Activated effector memory CD4-positive, alpha-beta T cell treated with anti-CD3 and anti-CD28 coated beads, Interleukin-2, amount 50 U/mL, for 16 hours (primary cell): ENCODE results near the gene METTL17.
A peak's percentile ranks its signal among the peaks of the same experiment; 100 is the strongest.
"Not testable (repeated sequence)": the region's sequence is repeated elsewhere in the genome, so short reads cannot be mapped to it uniquely, and the experiment has no call there.

Source experiments
- DNase-seq: peaks from one replicate; pipeline ENCODE4 v3.0.0-alpha.2; 2020

METTL17 gene

GRCh38 chr14:20997564-20997963 lies 7.8 kb downstream of the METTL17 start:
- DNase-seq: no peak

DNA sequence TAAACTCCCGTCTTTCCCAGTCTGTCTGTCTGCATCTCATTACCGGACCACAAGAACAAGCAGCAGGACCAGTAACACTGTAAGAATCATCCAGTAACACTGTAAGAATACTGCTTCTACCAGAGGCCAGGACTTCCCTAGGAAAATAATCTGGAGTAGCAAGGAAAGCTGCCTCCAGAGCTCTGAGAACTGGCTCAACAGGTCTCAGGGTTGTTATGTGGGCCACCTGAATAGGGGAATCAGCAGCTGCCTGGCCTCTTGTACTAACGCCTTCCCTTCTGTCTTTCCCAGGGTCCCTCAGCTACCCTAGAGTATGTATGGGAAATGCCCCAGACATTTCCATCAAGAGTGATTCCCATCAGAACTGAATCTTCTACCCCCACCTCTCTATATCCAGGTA lies 8.4 kb downstream of the METTL17 start:
- no peak for DNase-seq

GRCh38 chr14:20998674-20999366 lies 9.0 kb downstream of the METTL17 start, which contains the start of gene SLC39A2:
Gene SLC39A2, plus strand, starts transcription at chr14:20999293. Its CDS starts 154 bp downstream, at chr14:20999447.
- no peak for DNase-seq

DNA sequence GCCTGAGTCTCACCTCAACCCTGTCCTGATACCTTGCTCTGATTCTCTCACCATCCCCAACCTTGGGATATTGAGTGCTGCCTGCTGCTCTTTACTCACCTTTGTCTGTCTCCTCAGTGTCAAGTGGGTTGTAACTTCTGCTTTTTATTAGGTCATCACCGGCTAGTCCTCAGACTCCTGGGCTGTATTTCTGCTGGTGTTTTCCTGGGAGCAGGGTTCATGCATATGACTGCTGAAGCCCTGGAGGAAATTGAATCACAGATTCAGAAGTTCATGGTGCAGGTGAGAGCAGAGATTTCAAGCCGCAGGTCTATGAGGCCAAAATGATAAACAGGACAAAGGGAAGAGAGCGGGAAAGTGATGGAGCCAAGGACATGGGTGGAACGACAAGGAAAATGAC lies 9.8 kb downstream of the METTL17 start:
- no peak for DNase-seq

GRCh38 chr14:21001218-21001617 lies 11.4 kb downstream of the METTL17 start:
- no peak for DNase-seq

- DNase-seq: no peak
Observed at GRCh38 chr14:21003788-21004346, 14.1 kb downstream of the METTL17 start.

GRCh38 chr14:21009721-21010120 lies 19.9 kb downstream of the METTL17 start:
- not testable (repeated sequence) for DNase-seq

DNA sequence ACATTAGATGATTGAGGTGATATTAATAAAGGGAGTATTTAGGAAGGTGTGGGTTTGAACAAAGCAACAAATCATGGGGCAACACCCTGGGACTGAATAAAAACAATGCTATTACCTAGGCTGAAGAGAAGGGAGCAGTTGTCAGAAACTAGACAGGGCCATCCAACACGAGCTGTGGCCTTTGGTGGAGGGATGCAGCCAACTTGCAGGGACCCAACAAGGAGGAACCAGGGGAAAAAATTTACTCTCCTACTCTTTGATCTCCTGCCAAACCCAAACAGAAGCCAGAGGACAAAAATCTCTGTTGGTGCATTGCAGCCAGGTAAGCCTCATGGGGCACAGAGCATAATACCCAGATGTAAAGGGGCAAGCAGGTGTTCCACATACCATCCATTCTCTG lies 21.4 kb downstream of the METTL17 start:
- DNase-seq: no peak

- peak; percentile 92 for DNase-seq
Observed at GRCh38 chr14:21014761-21015190, 25.0 kb downstream of the METTL17 start.

DNA sequence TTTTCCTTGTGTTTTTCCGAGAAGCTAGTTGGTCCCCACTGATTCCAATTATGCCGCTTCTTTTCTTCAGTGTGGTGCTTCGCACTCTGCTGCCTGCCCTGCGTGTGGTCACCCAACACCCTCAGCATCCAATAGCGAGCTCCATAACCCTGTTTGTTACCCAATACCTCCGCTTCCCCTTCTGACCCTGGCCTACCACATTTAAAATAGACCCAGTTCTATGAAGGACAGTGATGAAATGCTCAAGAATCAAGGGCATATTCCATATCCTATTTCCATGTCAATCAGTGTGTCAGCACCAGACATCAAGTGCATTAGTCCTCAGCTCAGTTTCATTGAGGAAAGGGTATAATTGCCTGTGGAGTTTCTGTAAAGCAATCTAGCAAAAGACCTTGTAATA lies 25.5 kb downstream of the METTL17 start:
- DNase-seq: no peak

GRCh38 chr14:21016413-21017190 lies 26.8 kb downstream of the METTL17 start:
- DNase-seq: no peak

DNA sequence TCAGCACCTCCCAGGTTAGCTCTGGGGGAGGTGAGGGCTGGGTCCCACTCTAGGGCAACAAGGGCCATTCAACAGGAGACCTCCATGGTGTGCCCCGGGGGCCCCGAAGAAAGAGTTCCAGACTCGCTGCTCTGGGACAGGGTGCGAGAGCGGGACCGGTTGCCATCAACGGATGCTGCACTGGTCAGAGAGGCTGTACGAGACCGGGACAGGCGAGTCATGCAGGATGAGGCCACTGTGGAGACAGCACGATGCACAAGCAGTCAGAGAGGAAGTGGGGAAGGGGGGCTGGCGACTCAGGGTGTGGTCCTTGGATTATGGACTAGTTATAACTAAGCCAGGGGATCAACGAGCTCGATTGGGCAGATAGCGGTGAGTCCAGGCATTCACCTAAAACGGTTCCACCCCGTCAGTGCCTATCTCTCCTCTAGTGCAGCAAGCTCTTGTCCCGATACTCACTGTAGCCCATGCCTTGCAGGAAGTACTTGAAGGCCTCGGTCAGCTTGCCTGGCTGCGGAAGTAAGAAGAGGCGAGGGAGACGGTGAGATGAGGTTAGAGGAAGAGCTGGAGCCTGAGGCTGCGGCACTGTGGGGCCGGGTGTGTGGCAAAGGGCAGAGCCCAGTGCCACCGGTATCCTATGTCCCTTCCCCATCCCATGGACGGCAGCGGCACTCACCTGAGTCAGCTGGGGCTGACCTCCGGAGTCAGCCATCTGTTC lies 27.9 kb downstream of the METTL17 start:
- DNase-seq: no peak

- no peak for DNase-seq
Observed at GRCh38 chr14:21018286-21018685, 28.5 kb downstream of the METTL17 start.

- DNase-seq: no peak
Observed at GRCh38 chr14:21018781-21019180, 29.0 kb downstream of the METTL17 start.

- no peak for DNase-seq
Observed at GRCh38 chr14:21019366-21019765, 29.6 kb downstream of the METTL17 start.

DNA sequence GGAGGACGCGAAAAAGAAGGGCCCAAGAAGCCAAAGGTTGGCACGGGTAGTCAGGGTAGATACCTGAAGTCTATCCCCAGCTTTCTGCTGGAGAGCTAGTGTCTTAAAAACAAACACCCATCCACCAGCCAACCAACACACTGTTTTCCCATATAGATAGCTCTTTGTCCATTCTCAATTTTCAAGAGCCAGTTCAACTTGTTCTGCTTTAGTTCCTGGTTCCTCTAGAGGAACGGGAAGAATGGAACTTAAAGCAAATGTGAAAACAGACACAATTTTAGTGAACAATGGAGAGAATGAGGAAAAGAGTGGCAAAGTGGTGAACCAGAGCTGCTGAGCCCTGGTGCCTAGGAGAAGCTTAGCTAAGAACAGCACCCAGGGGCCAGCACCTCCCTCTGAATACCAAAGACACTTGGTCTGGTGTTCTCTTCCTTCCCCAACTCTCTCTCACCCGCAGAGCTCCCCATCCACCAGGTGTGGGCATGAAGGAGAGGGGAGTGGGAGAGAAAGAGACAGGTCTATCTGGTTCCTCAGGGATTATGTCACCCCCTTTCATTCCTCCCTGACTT lies 31.3 kb downstream of the METTL17 start:
- DNase-seq: no peak

DNA sequence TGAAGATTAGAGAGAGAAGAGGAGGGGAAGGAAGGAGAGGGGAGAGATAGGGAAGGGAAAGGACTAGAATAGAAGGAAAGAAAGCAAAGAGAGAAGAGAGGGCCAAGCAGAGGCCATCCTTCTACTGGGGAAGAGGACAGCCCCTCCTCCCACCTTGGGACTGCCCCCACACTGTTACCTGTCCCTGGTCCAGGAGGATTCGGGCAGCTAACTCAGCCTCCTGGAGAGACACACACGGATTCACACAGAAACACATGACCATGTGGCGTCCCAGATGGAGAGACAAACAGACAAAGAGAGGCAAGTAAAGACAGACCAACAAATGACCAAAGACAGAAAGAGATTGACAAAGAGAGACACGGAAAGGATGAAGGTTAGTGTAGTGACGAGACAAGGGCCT lies 32.9 kb downstream of the METTL17 start:
- no peak for DNase-seq

GRCh38 chr14:21023174-21023573 lies 33.4 kb downstream of the METTL17 start:
- DNase-seq: no peak

DNA sequence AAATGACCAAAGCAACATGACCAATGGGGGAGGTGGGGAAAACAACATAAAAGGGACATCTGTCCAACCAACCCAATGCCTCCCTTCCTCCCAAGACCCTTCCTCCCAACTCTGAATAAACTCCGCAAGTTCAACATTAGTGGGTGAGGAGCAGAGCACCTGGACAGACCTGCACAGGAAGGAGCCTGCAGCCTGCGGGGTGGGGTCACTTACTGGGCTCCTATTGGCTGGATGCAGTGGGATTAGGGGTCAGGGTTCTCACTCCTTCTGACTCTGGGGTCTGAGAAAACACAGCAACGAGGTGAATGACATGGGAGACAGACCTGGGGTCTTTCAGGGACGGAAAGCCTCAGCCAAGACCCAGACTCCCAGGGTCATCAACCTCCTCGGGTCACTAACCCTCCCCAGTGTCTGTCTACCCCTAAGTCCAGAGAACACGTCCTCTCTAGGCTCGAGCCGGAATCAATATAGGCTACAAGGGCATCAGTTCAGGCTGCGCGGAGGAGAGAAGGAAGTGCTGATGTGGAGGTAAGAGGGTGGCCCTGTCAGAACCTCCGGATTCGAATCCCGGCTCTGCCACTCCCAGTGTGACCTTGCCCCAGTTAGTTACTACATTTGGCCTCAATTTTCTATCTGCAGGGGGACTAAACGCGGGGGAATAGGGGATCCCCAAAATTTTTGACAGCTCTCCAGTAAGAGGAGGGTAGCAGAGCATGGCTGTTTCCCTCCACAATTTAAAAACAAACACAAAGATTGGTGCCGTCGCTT lies 34.2 kb downstream of the METTL17 start:
- DNase-seq: no peak

DNA sequence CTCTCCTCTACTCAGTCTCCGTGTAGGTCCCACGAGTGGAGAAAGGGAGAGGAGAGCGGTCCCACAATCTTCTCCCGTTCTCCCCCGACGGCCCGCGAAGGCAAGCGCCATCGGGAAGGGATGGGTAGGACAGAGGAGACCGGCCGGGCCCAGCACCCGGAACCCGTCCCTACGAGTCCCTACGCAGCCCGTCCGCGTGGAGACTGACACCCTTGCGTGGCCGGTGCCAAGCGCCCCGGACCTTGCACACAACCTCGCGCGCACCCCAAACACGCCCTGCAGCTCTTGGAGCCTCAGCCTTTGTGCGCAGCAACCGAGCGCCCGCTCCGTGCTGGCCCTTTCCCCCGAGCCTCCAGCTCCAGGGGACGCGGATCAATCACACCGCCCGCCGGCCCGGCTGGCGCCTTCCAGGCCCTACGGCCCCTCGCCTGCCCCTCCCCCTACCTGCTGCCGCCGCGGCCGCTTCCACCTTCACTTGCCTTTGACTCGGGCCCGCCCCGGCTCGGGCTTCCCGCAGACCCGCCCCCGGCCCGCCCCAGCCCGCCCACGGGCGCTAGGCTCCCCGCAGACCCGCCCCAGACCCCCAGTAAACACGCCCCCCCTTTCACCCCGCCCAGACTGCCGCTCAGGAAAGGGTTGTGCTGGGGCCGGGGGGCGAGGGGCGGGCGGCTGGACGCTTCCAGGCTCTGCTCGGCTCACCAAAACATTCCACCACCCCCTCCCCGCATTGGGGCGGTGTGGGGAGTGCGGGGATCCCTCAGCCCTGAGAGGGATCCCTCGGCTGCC lies 35.0 kb downstream of the METTL17 start, which contains the start of gene NDRG2:
NDRG2 (minus strand) TSS at position 477 of the 786 bp plus-strand sequence. CDS start 1,746 bp downstream, outside the sequence.
- DNase-seq: peak; percentile 90
